Measurements from ENCODE around the gene OR51B2. TPM values are rescaled to one million over a fixed set of nuclear protein-coding genes. Genes with fewer than 3 reads are reported as not detected.
"Not testable (repeated sequence)": the region's sequence is repeated elsewhere in the genome, so short reads cannot be mapped to it uniquely, and the experiment has no call there.

The OR51B2 gene
- polyA plus RNA-seq, 1 donor (not counting 4 experiments of a cell fraction or from before 2014, with no cell fraction given) = not detected

DNA sequence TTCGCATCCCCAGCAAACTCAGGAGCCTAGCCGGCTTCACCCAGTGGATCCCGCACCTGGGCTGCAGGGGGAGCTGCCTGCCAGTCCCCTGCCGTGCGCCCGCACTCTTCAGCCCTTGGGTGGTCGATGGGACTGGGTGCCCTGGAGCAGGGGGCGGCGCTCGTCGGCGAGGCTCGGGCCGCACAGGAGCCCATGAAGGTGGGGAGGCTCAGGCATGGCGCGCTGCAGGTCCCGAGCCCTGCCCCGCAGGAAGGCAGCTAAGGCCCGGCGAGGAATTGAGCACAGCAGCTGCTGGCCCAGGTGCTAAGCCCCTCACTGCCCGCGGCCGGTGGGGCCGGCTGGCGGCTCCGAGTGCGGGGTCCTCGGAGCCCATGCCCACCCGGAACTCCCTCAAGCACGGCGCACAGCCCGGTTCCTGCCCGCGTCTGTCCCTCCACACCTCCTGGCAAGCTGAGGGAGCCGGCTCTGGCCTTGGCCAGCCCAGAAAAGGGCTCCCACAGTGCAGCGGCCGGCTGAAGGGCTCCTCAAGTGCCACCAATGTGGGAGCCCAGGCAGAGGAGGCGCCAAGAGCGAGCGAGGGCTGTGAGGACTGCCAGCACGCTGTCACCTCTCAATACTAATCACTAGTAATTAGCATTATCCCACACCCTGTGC is 29.6 kb downstream of the OR51B2 start:
- H3K9ac ChIP-seq (ENCODE audit: control insufficient read depth, extremely low read depth, insufficient read depth, low read length); H4K20me1 ChIP-seq (ENCODE audit: control insufficient read depth, extremely low read depth, insufficient read depth, low read length); DNase-seq (ENCODE audit: low read depth, low spot score); H3K27me3 ChIP-seq (ENCODE audit: control insufficient read depth, extremely low read depth, insufficient read depth, low read length); H3K9me1 ChIP-seq (ENCODE audit: control insufficient read depth, extremely low read depth, insufficient read depth, low read length); H3K9me3 ChIP-seq (ENCODE audit: control insufficient read depth, low read depth, low read length); H3K4me3 ChIP-seq (ENCODE audit: control insufficient read depth in 2 of 3, extremely low read depth in 1 of 3, insufficient read depth in 2 of 3, low read depth in 1 of 3, low read length in 3 of 3); dilution Hi-C loops (cut with MboI; ENCODE audit: extremely low pct_ligation_motif_present, low sequenced_read_pairs); H3K36me3 ChIP-seq (ENCODE audit: control insufficient read depth in 2 of 2, extremely low read depth in 1 of 2, insufficient read depth in 2 of 2, low read length in 2 of 2); H3K27ac ChIP-seq (ENCODE audit: control insufficient read depth, insufficient read depth, low read length); H3K79me2 ChIP-seq (ENCODE audit: control insufficient read depth, insufficient read depth, low read length); H3K4me1 ChIP-seq (ENCODE audit: control insufficient read depth, extremely low read depth, insufficient read depth, low read length); FAIRE-seq; H3K4me2 ChIP-seq (ENCODE audit: control insufficient read depth, extremely low read depth, insufficient read depth, low read depth, low read length); H2AFZ ChIP-seq (ENCODE audit: control insufficient read depth, low read length): not testable (repeated sequence)

DNA sequence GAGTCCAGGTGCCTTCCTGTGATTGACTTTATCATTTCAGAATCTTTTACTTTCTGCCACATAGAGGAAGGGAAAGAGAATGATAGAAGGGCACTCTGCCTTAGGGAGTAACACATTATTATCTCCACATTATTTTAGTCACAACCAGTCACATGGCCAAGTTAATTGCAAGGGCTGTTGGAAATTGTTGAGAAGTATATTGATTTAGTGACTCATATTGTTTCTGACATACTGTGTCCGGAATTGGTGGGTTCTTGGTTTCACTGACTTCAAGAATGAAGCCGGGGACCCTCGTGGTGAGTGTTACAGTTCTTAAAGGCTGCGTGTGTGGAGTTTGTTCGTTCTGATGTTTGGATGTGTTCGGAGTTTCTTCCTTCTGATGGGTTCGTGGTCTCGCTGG is 31.1 kb downstream of the OR51B2 start:
- dilution Hi-C loops (cut with MboI; ENCODE audit: extremely low pct_ligation_motif_present, low sequenced_read_pairs) = no loop called here
- FAIRE-seq (no peak), DNase-seq (ENCODE audit: low read depth, low spot score) (no peak)
- no peak overlapping the region for H2AFZ ChIP-seq (ENCODE audit: control insufficient read depth, low read length)
- H3K9me1 ChIP-seq (ENCODE audit: control insufficient read depth, extremely low read depth, insufficient read depth, low read length) = no peaks in the 10 kb centered on the region
- no peaks in the 10 kb centered on the region for H3K79me2 ChIP-seq (ENCODE audit: control insufficient read depth, insufficient read depth, low read length)
- H4K20me1 ChIP-seq (ENCODE audit: control insufficient read depth, extremely low read depth, insufficient read depth, low read length) = no peaks in the 10 kb centered on the region
- H3K36me3 ChIP-seq (ENCODE audit: control insufficient read depth in 2 of 2, extremely low read depth in 1 of 2, insufficient read depth in 2 of 2, low read length in 2 of 2) = no peaks in the 10 kb centered on the region
- no peak overlapping the region for H3K27ac ChIP-seq (ENCODE audit: control insufficient read depth, insufficient read depth, low read length)
- TF ChIP-seq, protein P1, sequence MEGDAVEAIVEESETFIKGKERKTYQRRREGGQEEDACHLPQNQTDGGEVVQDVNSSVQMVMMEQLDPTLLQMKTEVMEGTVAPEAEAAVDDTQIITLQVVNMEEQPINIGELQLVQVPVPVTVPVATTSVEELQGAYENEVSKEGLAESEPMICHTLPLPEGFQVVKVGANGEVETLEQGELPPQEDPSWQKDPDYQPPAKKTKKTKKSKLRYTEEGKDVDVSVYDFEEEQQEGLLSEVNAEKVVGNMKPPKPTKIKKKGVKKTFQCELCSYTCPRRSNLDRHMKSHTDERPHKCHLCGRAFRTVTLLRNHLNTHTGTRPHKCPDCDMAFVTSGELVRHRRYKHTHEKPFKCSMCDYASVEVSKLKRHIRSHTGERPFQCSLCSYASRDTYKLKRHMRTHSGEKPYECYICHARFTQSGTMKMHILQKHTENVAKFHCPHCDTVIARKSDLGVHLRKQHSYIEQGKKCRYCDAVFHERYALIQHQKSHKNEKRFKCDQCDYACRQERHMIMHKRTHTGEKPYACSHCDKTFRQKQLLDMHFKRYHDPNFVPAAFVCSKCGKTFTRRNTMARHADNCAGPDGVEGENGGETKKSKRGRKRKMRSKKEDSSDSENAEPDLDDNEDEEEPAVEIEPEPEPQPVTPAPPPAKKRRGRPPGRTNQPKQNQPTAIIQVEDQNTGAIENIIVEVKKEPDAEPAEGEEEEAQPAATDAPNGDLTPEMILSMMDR (optimal IDR thresholded peaks at IDR 0.05 in 1 of 3, IDR thresholded peaks at IDR 0.05 in 1 of 3, conservative IDR thresholded peaks at IDR 0.05 in 1 of 3; ENCODE audit: extremely low read depth in 1 of 3, insufficient read depth in 2 of 3, low read length in 3 of 3) = no peak
- TF ChIP-seq EZH2 (IDR thresholded peaks at IDR 0.05; ENCODE audit: low read length) = no peak
- H3K4me1 ChIP-seq (ENCODE audit: control insufficient read depth, extremely low read depth, insufficient read depth, low read length) = peaks cover 5% of the 10 kb centered on the region
- no peak overlapping the region for H3K9ac ChIP-seq (ENCODE audit: control insufficient read depth, extremely low read depth, insufficient read depth, low read length)
- H3K9me3 ChIP-seq (ENCODE audit: control insufficient read depth, low read depth, low read length) = no peaks in the 10 kb centered on the region
- no peak overlapping the region for H3K4me3 ChIP-seq (ENCODE audit: control insufficient read depth in 2 of 3, extremely low read depth in 1 of 3, insufficient read depth in 2 of 3, low read depth in 1 of 3, low read length in 3 of 3)
- H3K27me3 ChIP-seq (ENCODE audit: control insufficient read depth, extremely low read depth, insufficient read depth, low read length) = no peaks in the 10 kb centered on the region
- no peak overlapping the region for H3K4me2 ChIP-seq (ENCODE audit: control insufficient read depth, extremely low read depth, insufficient read depth, low read depth, low read length)

Measured in keratinocyte (primary cell).